ENCODE data around the gene DAP.
"Not testable (repeated sequence)": the region's sequence is repeated elsewhere in the genome, so short reads cannot be mapped to it uniquely, and the experiment has no call there.

DAP gene

DNA sequence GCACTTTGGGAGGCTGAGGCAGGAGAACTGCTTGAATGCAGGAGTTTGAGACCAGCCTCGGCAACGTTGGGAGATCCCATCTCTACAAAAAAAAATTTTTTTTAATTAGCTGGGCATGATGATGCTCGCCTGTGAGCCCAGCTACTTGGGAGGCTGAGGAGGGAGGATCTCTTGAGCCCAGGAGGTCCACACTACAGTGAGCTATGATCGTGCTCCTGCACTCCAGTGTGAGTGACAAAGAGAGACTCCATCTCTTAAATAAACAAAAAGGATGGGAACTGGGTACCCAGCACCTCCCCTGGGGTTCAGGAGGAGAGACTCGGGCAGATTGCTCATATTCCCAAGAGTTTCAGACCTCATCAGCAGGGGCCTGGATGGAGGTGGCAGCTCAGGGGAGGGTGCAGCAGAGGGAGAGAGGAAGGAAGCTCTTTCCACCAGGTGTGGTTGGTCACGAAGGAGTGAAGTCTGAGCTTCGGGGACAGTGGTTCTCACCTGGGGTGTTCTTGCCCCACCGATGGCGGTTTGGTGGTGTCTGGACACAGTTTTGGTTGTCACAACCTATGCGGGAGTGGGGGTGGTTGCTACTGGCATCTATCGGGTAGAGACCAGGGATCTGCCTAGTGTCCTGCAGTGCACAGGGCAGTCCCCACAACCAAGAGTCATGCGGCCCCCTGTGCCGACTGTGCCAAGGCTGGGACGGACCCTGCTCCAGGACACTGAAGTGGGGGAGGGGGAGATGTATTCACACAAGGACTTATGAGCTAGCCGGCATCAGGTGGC, 124.5 kb downstream of the DAP start:
- Histone ChIP-seq H3K36me3 (ENCODE audit: control insufficient read depth, insufficient read depth, low read length) (no peaks in the 10 kb centered on the region), H3K4me1 (ENCODE audit: control insufficient read depth, insufficient read depth, low read length) (peaks cover 22% of the 10 kb centered on the region), H3K9me3 (ENCODE audit: control insufficient read depth, insufficient read depth, low read length) (no peaks in the 10 kb centered on the region), H3K27me3 (ENCODE audit: control insufficient read depth, insufficient read depth, low read length) (no peaks in the 10 kb centered on the region), H3K9ac (ENCODE audit: low read depth, low read length) (no peak overlapping the region), H3K4me3 (ENCODE audit: low read depth, low read length) (peak overlapping the region; percentile 43)

DNA sequence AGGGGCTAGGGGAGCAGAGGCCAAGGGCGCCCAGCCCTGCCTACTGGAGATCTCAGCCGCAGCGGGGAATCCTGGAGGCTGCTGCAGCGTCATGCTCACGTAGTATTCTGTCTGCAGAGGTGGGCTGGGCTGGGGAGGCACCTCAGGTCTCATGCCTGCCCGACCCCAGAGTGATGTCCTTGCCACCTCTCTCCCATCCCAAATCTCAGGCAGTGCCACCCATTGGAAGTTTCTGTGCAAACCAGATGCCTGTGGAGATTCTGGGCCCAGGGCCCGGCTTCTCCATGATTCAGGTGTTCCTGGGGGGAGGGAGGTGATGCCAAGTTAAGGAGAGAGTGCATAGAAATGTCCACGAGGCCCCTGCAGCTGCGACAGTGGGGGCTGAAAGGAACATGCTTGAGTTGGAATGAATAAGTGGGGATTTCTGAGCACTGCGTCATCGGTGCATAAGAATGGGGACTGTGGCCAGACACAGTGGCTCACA, 125.1 kb downstream of the DAP start:
- Histone ChIP-seq H3K27me3 (ENCODE audit: control insufficient read depth, insufficient read depth, low read length) (no peaks in the 10 kb centered on the region), H3K9ac (ENCODE audit: low read depth, low read length) (no peak overlapping the region), H3K4me3 (ENCODE audit: low read depth, low read length) (no peak overlapping the region), H3K36me3 (ENCODE audit: control insufficient read depth, insufficient read depth, low read length) (no peaks in the 10 kb centered on the region), H3K9me3 (ENCODE audit: control insufficient read depth, insufficient read depth, low read length) (no peaks in the 10 kb centered on the region), H3K4me1 (ENCODE audit: control insufficient read depth, insufficient read depth, low read length) (peaks cover 22% of the 10 kb centered on the region)

DNA sequence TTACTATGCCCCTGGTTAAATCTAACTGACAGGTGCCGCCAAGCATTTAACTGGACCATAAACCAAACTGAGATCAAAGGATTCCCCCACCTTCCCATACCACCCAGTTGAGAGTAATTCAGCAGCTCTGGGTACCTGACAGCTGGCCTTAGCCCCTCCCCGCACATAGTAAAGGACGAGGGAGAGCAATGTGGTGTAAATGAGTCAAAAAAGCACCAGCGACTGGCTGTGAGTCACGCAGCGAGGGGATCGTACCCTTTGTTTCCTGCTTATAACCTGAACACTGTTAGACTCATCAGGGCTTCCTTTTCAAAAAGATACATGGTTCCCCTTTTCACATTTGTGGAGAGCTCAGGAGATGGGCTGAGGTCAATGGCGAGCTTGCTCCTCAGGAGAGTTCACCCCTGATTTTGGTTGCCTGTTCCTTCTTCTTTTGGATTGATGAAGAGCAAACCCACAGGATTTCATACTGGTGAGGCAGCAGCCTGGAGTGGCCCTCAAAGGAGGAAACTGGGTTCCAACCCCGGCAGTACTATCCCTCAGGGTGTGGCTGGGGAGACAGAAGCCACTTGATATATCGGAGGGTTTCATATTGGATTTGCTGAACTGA, 125.7 kb downstream of the DAP start:
- Histone ChIP-seq H3K27me3 (ENCODE audit: control insufficient read depth, insufficient read depth, low read length) (no peaks in the 10 kb centered on the region), H3K9ac (ENCODE audit: low read depth, low read length) (no peak overlapping the region), H3K4me1 (ENCODE audit: control insufficient read depth, insufficient read depth, low read length) (peaks cover 22% of the 10 kb centered on the region), H3K9me3 (ENCODE audit: control insufficient read depth, insufficient read depth, low read length) (no peaks in the 10 kb centered on the region), H3K36me3 (ENCODE audit: control insufficient read depth, insufficient read depth, low read length) (no peaks in the 10 kb centered on the region), H3K4me3 (ENCODE audit: low read depth, low read length) (no peak overlapping the region)

DNA sequence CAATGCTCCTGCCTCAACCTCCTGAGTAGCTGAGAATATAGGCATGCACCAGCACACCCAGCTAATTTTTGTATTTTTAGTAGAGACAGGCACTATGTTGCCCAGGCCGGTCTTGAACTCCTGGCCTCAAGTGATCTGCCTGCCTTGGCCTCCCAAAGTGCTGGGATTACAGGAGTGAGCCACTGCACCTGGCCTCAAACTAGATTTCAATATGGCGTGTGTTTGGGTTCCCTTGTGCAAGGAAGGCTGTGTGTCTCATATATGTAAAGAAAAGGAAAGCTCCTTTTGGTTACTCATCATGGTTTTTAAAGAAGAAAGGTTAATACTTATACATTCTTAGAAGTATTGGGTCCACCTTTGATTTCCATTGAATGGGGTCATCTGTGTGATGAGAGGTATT, 126.5 kb downstream of the DAP start:
- Histone ChIP-seq H3K9ac (ENCODE audit: low read depth, low read length) (no peak overlapping the region), H3K36me3 (ENCODE audit: control insufficient read depth, insufficient read depth, low read length) (no peaks in the 10 kb centered on the region), H3K9me3 (ENCODE audit: control insufficient read depth, insufficient read depth, low read length) (no peaks in the 10 kb centered on the region), H3K27me3 (ENCODE audit: control insufficient read depth, insufficient read depth, low read length) (no peaks in the 10 kb centered on the region), H3K4me1 (ENCODE audit: control insufficient read depth, insufficient read depth, low read length) (peaks cover 22% of the 10 kb centered on the region), H3K4me3 (ENCODE audit: low read depth, low read length) (no peak overlapping the region)

DNA sequence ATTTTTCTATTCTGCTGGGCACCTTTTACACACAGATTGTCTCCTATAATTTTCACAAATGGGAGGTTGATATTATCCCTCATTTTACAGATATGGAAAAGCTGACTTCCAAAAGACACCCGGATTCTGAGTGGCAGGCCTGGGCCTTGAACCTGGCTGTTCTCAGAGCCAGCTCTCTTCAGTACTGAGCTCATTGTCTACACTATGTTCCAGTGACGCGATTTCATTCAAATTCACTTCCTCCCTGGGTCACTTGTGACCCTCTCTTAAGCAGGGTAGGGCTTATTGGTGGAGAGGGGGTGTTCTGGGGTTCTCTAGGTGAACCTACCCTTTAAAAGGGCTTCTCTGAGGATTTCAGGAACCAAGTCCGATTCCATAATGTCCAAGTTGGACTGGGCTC, 127.0 kb downstream of the DAP start:
- Histone ChIP-seq H3K9ac (ENCODE audit: low read depth, low read length) (no peak overlapping the region), H3K27me3 (ENCODE audit: control insufficient read depth, insufficient read depth, low read length) (no peaks in the 10 kb centered on the region), H3K36me3 (ENCODE audit: control insufficient read depth, insufficient read depth, low read length) (no peaks in the 10 kb centered on the region), H3K4me3 (ENCODE audit: low read depth, low read length) (no peak overlapping the region), H3K9me3 (ENCODE audit: control insufficient read depth, insufficient read depth, low read length) (no peaks in the 10 kb centered on the region), H3K4me1 (ENCODE audit: control insufficient read depth, insufficient read depth, low read length) (peaks cover 22% of the 10 kb centered on the region)

DNA sequence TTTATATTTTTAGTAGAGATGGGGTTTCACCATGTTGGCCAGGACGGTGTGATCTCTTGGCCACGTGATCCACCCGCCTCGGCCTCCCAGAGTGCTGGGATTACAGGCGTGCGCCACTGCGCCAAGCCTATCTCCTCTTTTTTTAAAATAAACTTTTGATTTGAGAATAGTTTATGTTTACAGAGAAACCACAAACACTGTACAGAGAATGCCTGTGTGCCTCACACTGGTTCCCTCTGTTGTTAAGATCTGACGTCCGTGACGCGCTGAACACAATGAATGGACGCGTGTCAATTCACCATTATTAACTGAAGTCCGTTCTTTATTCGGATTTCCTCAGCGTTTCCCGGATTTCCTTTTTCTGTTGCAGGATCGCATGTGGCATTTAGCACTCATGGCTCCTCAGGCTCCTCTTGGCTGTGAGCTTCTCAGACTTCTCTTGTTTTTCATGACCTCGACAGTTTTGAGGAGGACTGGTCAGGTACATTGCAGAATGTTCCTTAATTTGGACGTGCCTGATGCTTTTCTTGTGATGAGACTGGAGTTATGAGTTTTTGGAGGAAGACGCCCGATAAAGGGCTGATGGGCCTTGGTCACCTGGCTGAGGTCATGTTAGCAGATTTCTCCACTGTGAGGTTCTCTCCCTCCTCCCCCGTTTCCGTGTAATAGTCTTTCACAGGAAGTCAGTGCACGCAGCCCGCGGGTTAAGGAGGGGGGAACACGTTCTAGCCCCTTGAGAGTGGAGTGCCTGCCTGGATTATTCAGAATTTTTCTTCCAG, 127.6 kb downstream of the DAP start:
- Histone ChIP-seq H3K27me3 (ENCODE audit: control insufficient read depth, insufficient read depth, low read length) (no peaks in the 10 kb centered on the region), H3K4me1 (ENCODE audit: control insufficient read depth, insufficient read depth, low read length) (peaks cover 22% of the 10 kb centered on the region), H3K9me3 (ENCODE audit: control insufficient read depth, insufficient read depth, low read length) (no peaks in the 10 kb centered on the region), H3K9ac (ENCODE audit: low read depth, low read length) (no peak overlapping the region), H3K36me3 (ENCODE audit: control insufficient read depth, insufficient read depth, low read length) (no peaks in the 10 kb centered on the region), H3K4me3 (ENCODE audit: low read depth, low read length) (no peak overlapping the region)

DNA sequence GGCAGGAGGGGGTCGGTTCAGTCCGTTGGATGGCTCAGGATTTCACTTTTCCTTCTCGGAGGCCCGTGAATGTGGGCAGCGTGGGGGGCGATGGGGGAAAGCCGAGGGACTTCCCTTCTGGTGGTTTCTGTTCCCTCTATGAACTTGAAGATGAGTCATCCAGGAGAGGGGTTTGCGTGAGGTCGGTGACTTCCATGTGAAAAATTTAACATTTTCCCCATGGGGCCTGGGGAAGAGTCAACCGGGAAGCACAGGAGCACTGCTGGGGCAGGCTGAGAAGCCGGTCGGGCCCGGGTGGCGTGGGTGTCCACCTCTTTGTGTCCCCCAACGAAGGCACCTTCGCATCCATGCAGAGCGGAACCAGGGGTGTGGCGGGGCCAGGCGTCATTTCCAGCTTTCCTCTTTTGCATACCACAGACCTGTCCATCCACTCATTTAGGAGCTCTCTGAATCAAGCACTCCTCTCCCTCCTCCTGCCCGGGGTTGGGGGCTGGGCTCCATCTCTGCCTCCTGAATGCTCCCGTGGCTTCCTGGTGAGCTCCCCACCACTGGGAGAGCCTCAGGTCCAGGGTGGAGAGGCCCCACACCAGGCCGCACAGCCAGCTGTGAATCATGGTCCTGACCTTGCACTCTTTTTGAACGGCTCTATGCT, 128.8 kb downstream of the DAP start:
- Histone ChIP-seq H3K4me3 (ENCODE audit: low read depth, low read length) (no peak overlapping the region), H3K4me1 (ENCODE audit: control insufficient read depth, insufficient read depth, low read length) (peaks cover 15% of the 10 kb centered on the region), H3K9me3 (ENCODE audit: control insufficient read depth, insufficient read depth, low read length) (no peaks in the 10 kb centered on the region), H3K27me3 (ENCODE audit: control insufficient read depth, insufficient read depth, low read length) (no peaks in the 10 kb centered on the region), H3K36me3 (ENCODE audit: control insufficient read depth, insufficient read depth, low read length) (no peaks in the 10 kb centered on the region), H3K9ac (ENCODE audit: low read depth, low read length) (no peak overlapping the region)

DNA sequence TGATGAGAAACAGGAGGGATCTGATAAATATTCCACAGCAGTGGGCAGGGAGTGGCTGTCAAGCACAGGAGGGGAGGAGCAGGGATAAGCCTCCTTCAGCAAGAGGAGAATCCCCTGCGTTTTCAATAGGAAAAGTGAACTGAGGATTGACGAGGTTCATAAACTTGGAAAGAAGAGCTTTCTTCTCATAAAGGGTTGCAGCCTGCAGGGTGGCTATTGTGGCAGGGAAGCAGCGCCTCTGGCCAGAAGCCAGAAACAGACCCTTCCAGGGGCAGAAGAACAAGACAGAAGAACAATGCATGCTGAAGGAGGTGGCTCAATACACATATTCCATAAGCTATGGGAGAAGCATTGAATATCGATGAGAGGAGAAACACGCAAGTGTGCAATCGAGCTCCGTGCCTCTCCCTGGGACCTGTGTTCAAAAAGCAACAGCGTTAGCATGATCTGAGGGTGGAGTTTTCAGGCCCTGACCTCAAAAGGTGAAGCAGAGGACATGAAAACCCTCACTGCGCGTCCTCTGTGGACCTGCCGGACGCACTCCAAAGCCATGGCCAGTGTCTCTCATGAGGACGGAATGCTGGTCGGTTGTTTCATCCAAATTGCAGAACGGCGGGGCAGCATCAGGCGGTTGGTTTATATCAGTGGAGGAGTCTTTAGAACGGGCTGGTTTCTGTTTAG, 129.6 kb downstream of the DAP start:
- H3K27me3 ChIP-seq (ENCODE audit: control insufficient read depth, insufficient read depth, low read length): no peaks in the 10 kb centered on the region
- no peaks in the 10 kb centered on the region for H3K9me3 ChIP-seq (ENCODE audit: control insufficient read depth, insufficient read depth, low read length)
- peaks cover 7% of the 10 kb centered on the region for H3K4me1 ChIP-seq (ENCODE audit: control insufficient read depth, insufficient read depth, low read length)
- H3K9ac ChIP-seq (ENCODE audit: low read depth, low read length): no peak overlapping the region
- no peak overlapping the region for H3K4me3 ChIP-seq (ENCODE audit: low read depth, low read length)
- H3K36me3 ChIP-seq (ENCODE audit: control insufficient read depth, insufficient read depth, low read length): no peaks in the 10 kb centered on the region

DNA sequence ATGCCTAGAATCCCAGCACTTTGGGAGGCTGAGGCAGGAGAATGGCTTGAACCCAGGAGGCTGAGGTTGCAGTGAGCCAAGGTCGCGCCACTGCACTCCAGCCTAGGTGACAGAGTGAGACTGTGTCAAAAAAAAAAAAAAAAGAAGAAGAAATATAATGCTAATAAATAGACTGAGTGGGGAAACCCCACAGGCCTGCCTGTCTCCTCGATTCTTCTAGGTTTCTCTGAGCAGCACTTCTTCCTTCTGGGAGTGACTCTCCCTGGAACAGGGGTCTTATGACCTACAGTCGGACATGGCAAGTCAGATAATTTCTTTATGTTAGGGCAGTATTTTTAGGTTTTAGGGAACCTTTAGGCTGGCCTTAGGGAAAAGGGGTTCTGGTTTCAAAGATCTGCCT, 130.3 kb downstream of the DAP start:
- H3K9ac ChIP-seq (ENCODE audit: low read depth, low read length); H3K4me1 ChIP-seq (ENCODE audit: control insufficient read depth, insufficient read depth, low read length); H3K4me3 ChIP-seq (ENCODE audit: low read depth, low read length); H3K36me3 ChIP-seq (ENCODE audit: control insufficient read depth, insufficient read depth, low read length); H3K9me3 ChIP-seq (ENCODE audit: control insufficient read depth, insufficient read depth, low read length); H3K27me3 ChIP-seq (ENCODE audit: control insufficient read depth, insufficient read depth, low read length): not testable (repeated sequence)

DNA sequence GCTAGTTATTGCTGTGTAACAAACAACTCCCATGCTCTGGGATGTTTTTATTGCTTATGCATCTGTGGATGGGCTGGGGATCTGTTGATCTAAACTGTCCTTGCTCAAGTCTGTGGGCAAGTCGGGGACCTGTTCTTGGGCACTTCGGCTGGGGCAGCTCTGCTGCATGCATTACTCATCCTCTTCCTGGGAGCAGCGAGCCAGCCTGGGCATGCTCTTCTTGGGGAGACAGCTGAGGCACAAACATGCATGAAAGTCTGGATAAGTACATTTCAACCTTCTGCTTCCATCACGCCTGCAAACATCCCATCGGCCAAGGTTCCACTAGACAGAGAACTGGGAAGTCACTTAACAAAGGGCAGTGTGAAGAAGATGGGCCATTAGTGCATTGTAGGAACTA, 130.9 kb downstream of the DAP start:
- H3K9ac ChIP-seq (ENCODE audit: low read depth, low read length): no peak overlapping the region
- no peak overlapping the region for H3K4me3 ChIP-seq (ENCODE audit: low read depth, low read length)
- H3K4me1 ChIP-seq (ENCODE audit: control insufficient read depth, insufficient read depth, low read length): no peaks in the 10 kb centered on the region
- H3K36me3 ChIP-seq (ENCODE audit: control insufficient read depth, insufficient read depth, low read length): no peaks in the 10 kb centered on the region
- H3K27me3 ChIP-seq (ENCODE audit: control insufficient read depth, insufficient read depth, low read length): no peaks in the 10 kb centered on the region
- no peaks in the 10 kb centered on the region for H3K9me3 ChIP-seq (ENCODE audit: control insufficient read depth, insufficient read depth, low read length)

DNA sequence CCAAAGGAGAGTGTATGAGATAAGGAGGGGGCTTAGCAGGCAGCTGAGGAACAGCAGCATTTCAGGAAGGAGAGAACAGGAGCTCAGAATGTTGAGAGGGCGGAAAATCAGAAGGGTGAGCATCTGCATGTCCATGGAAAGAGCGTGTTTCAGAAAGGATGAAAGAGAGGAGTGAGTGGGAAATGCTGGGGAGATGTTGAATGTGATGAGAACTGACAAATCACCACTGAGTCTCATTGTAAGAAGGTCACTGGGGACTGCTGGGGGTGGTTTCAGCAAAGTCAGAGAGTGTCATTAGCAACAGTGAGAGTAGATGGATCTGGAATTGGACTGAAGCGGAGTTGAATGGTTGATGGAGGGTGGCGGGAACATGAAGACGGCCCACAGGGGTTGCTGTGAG, 131.4 kb downstream of the DAP start:
- no peak overlapping the region for H3K4me3 ChIP-seq (ENCODE audit: low read depth, low read length)
- H3K36me3 ChIP-seq (ENCODE audit: control insufficient read depth, insufficient read depth, low read length): no peaks in the 10 kb centered on the region
- H3K4me1 ChIP-seq (ENCODE audit: control insufficient read depth, insufficient read depth, low read length): no peaks in the 10 kb centered on the region
- no peaks in the 10 kb centered on the region for H3K27me3 ChIP-seq (ENCODE audit: control insufficient read depth, insufficient read depth, low read length)
- no peak overlapping the region for H3K9ac ChIP-seq (ENCODE audit: low read depth, low read length)
- H3K9me3 ChIP-seq (ENCODE audit: control insufficient read depth, insufficient read depth, low read length): no peaks in the 10 kb centered on the region
